WTC11 (cell line): Measurements from ENCODE around the gene ZFHX3. TPM values are rescaled to one million over a fixed set of nuclear protein-coding genes. Genes with fewer than 3 reads are reported as not detected.

Source experiments
- ATAC-seq: fragments of 200-7000 bp; cut with Tn5 transposase; 2 replicates; pipeline ENCODE4 v1.10.0; 2021; ENCODE audit warnings: mild to moderate bottlenecking, moderate library complexity
- CTCF ChIA-PET: fragments of 300-600 bp; sonication (Branson Sonifier 250); formaldehyde crosslinking; loops from one replicate; lab custom pipeline; 2021; ENCODE audit warnings: antibody characterized with exemption; lab: Charles Lee
- POLR2A ChIA-PET: fragments of 350-600 bp; sonication (Branson Sonifier 250); formaldehyde crosslinking; loops from one replicate; lab custom pipeline; 2021; ENCODE audit warnings: antibody characterized with exemption; lab: Charles Lee
- DNase-seq: peaks from one replicate; pipeline ENCODE4 v3.0.0; 2021; ENCODE audit warnings: low spot score
- H3K27ac Mint-ChIP-seq: 2 replicates; pipeline ENCODE4 v1.8.0; 2021; ENCODE audit warnings: mixed read lengths
- H3K27me3 Mint-ChIP-seq: 2 replicates; pipeline ENCODE4 v1.8.0; 2021; ENCODE audit warnings: low read depth, mild to moderate bottlenecking, moderate library complexity, mixed read lengths
- H3K36me3 Mint-ChIP-seq: 2 replicates; pipeline ENCODE4 v1.8.0; 2021; ENCODE audit warnings: mixed read lengths
- H3K4me1 Mint-ChIP-seq: 2 replicates; pipeline ENCODE4 v1.8.0; 2022; ENCODE audit warnings: mixed read lengths
- H3K4me3 Mint-ChIP-seq: 2 replicates; pipeline ENCODE4 v1.8.0; 2021; ENCODE audit warnings: mild to moderate bottlenecking, moderate library complexity, mixed read lengths
- H3K9me3 Mint-ChIP-seq: 2 replicates; pipeline ENCODE4 v1.8.0; 2021; ENCODE audit warnings: mixed read lengths
- CREB1 ChIP-seq: sonication (generic); formaldehyde crosslinking; IDR thresholded peaks from 2 replicates; pipeline ENCODE4 v1.8.0; 2023; ENCODE audit warnings: mild to moderate bottlenecking, missing genetic modification reagents
- CREM ChIP-seq: sonication (generic); formaldehyde crosslinking; IDR thresholded peaks from 2 replicates; pipeline ENCODE4 v1.8.1; 2022; ENCODE audit warnings: mild to moderate bottlenecking, missing genetic modification reagents, moderate library complexity
- ELF4 ChIP-seq: sonication (generic); formaldehyde crosslinking; IDR thresholded peaks from 2 replicates; pipeline ENCODE4 v1.8.1; 2022; ENCODE audit warnings: low read depth, mild to moderate bottlenecking, moderate library complexity, missing genetic modification reagents
- IRF2 ChIP-seq: sonication (generic); formaldehyde crosslinking; IDR thresholded peaks from 2 replicates; pipeline ENCODE4 v1.8.0; 2022; ENCODE audit warnings: low read depth, missing genetic modification reagents, borderline replicate concordance
- NR2C2 ChIP-seq: sonication (generic); formaldehyde crosslinking; IDR thresholded peaks from 2 replicates; pipeline ENCODE4 v1.8.0; 2022; ENCODE audit warnings: mild to moderate bottlenecking, missing genetic modification reagents
- PRRX2 ChIP-seq: fragments of 250-450 bp; sonication (Bioruptor Pico); IDR thresholded peaks from 2 replicates; pipeline ENCODE4 v1.8.0; 2021; ENCODE audit warnings: mild to moderate bottlenecking
- RELA ChIP-seq: sonication (generic); formaldehyde crosslinking; IDR thresholded peaks from 2 replicates; pipeline ENCODE4 v1.8.1; 2022; ENCODE audit warnings: missing genetic modification reagents, mild to moderate bottlenecking, borderline replicate concordance
- TEAD4 ChIP-seq: sonication (generic); formaldehyde crosslinking; IDR thresholded peaks from 2 replicates; pipeline ENCODE4 v1.8.0; 2022; ENCODE audit warnings: mild to moderate bottlenecking, missing genetic modification reagents
- ZBTB21 ChIP-seq: sonication (generic); formaldehyde crosslinking; IDR thresholded peaks from 2 replicates; pipeline ENCODE4 v1.8.1; 2023; ENCODE audit warnings: mild to moderate bottlenecking, missing genetic modification reagents, borderline replicate concordance
- ZNF232 ChIP-seq: sonication (generic); formaldehyde crosslinking; IDR thresholded peaks from 2 replicates; pipeline ENCODE4 v1.8.0; 2022; ENCODE audit warnings: mild to moderate bottlenecking, missing genetic modification reagents
- ZNF263 ChIP-seq: sonication (generic); formaldehyde crosslinking; IDR thresholded peaks from 2 replicates; pipeline ENCODE4 v1.8.1; 2022; ENCODE audit warnings: low read depth, mild to moderate bottlenecking, moderate library complexity, missing genetic modification reagents
- ZNF416 ChIP-seq: fragments of 250-450 bp; sonication (Bioruptor Pico); IDR thresholded peaks from 2 replicates; pipeline ENCODE4 v1.9.0; 2021; ENCODE audit warnings: mild to moderate bottlenecking, inconsistent platforms
- total RNA-seq: library from RNA; stranded (reverse); gene quantifications from 3 replicates; pipeline ENCODE4 v1.2.3, GENCODE V29; 2021
- TF ChIP-seq, protein P1 (sequence below): sonication (generic); formaldehyde crosslinking; IDR thresholded peaks from 2 replicates; pipeline ENCODE4 v1.8.1; 2022; ENCODE audit warnings: mild to moderate bottlenecking, moderate library complexity, missing genetic modification reagents
- TF ChIP-seq, protein P2 (sequence below): sonication (generic); formaldehyde crosslinking; IDR thresholded peaks from 2 replicates; pipeline ENCODE4 v1.8.1; 2022; ENCODE audit warnings: low read depth, mild to moderate bottlenecking, moderate library complexity, missing genetic modification reagents, borderline replicate concordance
- TF ChIP-seq, protein P3 (sequence below): sonication (generic); formaldehyde crosslinking; IDR thresholded peaks from 2 replicates; pipeline ENCODE4 v1.8.1; 2023; ENCODE audit warnings: mild to moderate bottlenecking, missing genetic modification reagents, moderate library complexity
- TF ChIP-seq, protein P4 (sequence below): sonication (generic); formaldehyde crosslinking; IDR thresholded peaks from 2 replicates; pipeline ENCODE4 v1.8.1; 2022; ENCODE audit warnings: low read depth, missing genetic modification reagents, borderline replicate concordance
- TF ChIP-seq, protein P5 (sequence below): fragments of 250-450 bp; sonication (Bioruptor Pico); IDR thresholded peaks from 2 replicates; pipeline ENCODE4 v1.9.0; 2021; ENCODE audit warnings: mild to moderate bottlenecking
- TF ChIP-seq, protein P6 (sequence below): sonication (generic); formaldehyde crosslinking; IDR thresholded peaks from 2 replicates; pipeline ENCODE4 v1.8.1; 2023; ENCODE audit warnings: mild to moderate bottlenecking, moderate library complexity, missing genetic modification reagents
- TF ChIP-seq, protein P7 (sequence below): sonication (generic); formaldehyde crosslinking; IDR thresholded peaks from 2 replicates; pipeline ENCODE4 v1.8.0; 2023; ENCODE audit warnings: missing genetic modification reagents, mild to moderate bottlenecking, borderline replicate concordance
- TF ChIP-seq, protein P8 (sequence below): sonication (generic); formaldehyde crosslinking; conservative IDR thresholded peaks from 2 replicates; pipeline ENCODE4 v1.8.1; 2022; ENCODE audit warnings: mild to moderate bottlenecking, missing genetic modification reagents

Gene ZFHX3
- total RNA-seq, 1 experiment from 2014 or later: 5.7 TPM

DNA sequence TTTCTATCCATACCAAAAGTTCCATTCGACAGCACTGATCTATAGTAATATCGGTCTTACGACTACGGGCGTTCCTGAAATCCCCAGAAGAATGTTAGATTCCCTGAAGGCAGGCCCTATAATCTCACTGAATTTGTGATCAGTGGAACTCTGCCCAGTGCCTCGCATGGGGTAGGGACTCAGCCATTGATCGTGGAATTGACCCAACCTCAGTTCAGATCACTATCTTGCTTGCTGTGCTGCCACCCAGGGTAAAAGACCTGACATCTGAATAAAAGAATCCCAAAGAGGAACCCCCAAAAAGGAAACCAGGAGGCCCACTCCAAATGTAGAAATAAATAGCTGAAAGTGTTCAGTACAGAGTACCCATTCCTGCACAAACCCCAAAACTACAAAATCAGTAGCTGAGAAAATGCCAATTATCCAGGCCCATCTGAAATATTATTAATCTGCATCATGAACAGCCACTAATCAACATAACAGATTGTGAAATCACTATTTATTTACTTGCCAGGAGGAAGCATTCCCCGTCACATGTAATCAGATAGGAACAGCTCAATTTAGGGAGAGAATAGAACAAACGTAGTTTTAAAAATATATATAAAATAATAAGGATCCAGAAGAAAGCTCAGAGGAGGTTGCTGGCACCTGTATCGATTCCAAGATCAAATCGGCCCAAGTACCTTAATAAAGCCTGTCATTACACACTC, 221.9 kb downstream of the ZFHX3 start (continued):
- TF ChIP-seq, protein P1, sequence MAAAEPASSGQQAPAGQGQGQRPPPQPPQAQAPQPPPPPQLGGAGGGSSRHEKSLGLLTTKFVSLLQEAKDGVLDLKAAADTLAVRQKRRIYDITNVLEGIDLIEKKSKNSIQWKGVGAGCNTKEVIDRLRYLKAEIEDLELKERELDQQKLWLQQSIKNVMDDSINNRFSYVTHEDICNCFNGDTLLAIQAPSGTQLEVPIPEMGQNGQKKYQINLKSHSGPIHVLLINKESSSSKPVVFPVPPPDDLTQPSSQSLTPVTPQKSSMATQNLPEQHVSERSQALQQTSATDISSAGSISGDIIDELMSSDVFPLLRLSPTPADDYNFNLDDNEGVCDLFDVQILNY: no peak
- TF ChIP-seq, all 79 proteins: peak for 0

DNA sequence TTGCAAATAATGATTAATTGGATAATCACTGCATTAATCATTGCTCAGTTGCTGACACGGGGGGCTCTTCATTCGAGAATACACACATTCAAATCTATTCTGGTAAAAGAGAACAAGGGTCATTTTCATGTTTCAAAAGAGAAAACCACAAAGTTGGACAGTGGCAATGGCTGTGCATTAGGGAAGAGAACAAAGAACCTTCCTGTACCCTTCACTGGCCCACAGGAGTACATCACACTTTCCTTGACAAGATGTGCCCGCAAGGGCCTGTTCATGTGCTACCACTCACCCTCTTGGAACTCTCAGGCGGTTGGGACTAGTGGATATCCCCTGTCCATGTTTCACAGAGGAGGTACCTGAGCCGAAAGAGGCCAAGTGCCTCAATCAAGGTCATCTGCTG, 223.2 kb downstream of the ZFHX3 start:
- Mint-ChIP-seq H3K27ac (no peak overlapping the region), H3K4me1 (no peaks in the 10 kb centered on the region), H3K9me3 (no peaks in the 10 kb centered on the region), H3K27me3 (no peaks in the 10 kb centered on the region), H3K36me3 (no peaks in the 10 kb centered on the region), H3K4me3 (no peak overlapping the region)
- POLR2A ChIA-PET: no interaction called here
- TF ChIP-seq ZNF416 (CRISPR knock-in tag) (no peak), CREM (CRISPR knock-in tag) (no peak), TEAD4 (no peak), ZNF263 (CRISPR knock-in tag) (no peak), PRRX2 (CRISPR knock-in tag) (no peak)
- TF ChIP-seq, protein P2, sequence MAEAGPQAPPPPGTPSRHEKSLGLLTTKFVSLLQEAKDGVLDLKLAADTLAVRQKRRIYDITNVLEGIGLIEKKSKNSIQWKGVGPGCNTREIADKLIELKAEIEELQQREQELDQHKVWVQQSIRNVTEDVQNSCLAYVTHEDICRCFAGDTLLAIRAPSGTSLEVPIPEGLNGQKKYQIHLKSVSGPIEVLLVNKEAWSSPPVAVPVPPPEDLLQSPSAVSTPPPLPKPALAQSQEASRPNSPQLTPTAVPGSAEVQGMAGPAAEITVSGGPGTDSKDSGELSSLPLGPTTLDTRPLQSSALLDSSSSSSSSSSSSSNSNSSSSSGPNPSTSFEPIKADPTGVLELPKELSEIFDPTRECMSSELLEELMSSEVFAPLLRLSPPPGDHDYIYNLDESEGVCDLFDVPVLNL (CRISPR knock-in tag): no peak
- TF ChIP-seq, protein P3, sequence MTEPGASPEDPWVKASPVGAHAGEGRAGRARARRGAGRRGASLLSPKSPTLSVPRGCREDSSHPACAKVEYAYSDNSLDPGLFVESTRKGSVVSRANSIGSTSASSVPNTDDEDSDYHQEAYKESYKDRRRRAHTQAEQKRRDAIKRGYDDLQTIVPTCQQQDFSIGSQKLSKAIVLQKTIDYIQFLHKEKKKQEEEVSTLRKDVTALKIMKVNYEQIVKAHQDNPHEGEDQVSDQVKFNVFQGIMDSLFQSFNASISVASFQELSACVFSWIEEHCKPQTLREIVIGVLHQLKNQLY (CRISPR knock-in tag): no peak
- TF ChIP-seq, protein P4, sequence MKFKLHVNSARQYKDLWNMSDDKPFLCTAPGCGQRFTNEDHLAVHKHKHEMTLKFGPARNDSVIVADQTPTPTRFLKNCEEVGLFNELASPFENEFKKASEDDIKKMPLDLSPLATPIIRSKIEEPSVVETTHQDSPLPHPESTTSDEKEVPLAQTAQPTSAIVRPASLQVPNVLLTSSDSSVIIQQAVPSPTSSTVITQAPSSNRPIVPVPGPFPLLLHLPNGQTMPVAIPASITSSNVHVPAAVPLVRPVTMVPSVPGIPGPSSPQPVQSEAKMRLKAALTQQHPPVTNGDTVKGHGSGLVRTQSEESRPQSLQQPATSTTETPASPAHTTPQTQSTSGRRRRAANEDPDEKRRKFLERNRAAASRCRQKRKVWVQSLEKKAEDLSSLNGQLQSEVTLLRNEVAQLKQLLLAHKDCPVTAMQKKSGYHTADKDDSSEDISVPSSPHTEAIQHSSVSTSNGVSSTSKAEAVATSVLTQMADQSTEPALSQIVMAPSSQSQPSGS (CRISPR knock-in tag): no peak
- TF ChIP-seq, protein P5, sequence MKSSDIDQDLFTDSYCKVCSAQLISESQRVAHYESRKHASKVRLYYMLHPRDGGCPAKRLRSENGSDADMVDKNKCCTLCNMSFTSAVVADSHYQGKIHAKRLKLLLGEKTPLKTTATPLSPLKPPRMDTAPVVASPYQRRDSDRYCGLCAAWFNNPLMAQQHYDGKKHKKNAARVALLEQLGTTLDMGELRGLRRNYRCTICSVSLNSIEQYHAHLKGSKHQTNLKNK (CRISPR knock-in tag): no peak
- DNase-seq: no peak
- CTCF ChIA-PET: interaction anchor here (1.5 kb wide), 1 partner anchor 8 kb away, joined by 8 read pairs; no protein-coding TSS in a partner anchor
- no peak for ATAC-seq

DNA sequence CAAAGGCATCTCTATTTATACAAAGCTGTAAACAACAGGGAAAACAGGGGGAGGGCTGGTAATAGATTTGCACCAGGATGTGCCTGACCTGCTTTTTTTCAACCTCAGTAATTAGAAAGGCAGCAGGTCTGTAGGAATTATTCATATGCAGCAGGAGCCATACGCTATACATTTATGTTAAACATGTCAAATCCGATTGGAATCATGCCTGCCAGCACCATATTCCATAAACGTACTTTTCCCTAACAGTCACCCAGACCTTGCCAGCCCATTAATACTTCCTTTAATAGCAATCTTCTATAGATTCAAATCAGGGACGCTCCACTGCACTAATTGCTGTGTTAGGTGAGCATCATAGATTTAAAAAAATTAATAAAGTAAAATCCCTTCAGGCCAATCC, 223.9 kb downstream of the ZFHX3 start:
- no peak overlapping the region for H3K4me3 Mint-ChIP-seq
- ATAC-seq: no peak
- TF ChIP-seq IRF2 (CRISPR knock-in tag) (no peak), ZBTB21 (CRISPR knock-in tag) (no peak), ELF4 (CRISPR knock-in tag) (no peak), RELA (CRISPR knock-in tag) (no peak), NR2C2 (CRISPR knock-in tag) (no peak), ZNF232 (CRISPR knock-in tag) (no peak), CREB1 (CRISPR knock-in tag) (no peak)
- TF ChIP-seq, protein P6, sequence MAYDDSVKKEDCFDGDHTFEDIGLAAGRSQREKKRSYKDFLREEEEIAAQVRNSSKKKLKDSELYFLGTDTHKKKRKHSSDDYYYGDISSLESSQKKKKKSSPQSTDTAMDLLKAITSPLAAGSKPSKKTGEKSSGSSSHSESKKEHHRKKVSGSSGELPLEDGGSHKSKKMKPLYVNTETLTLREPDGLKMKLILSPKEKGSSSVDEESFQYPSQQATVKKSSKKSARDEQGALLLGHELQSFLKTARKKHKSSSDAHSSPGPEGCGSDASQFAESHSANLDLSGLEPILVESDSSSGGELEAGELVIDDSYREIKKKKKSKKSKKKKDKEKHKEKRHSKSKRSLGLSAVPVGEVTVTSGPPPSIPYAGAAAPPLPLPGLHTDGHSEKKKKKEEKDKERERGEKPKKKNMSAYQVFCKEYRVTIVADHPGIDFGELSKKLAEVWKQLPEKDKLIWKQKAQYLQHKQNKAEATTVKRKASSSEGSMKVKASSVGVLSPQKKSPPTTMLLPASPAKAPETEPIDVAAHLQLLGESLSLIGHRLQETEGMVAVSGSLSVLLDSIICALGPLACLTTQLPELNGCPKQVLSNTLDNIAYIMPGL: no peak
- TF ChIP-seq, protein P7, sequence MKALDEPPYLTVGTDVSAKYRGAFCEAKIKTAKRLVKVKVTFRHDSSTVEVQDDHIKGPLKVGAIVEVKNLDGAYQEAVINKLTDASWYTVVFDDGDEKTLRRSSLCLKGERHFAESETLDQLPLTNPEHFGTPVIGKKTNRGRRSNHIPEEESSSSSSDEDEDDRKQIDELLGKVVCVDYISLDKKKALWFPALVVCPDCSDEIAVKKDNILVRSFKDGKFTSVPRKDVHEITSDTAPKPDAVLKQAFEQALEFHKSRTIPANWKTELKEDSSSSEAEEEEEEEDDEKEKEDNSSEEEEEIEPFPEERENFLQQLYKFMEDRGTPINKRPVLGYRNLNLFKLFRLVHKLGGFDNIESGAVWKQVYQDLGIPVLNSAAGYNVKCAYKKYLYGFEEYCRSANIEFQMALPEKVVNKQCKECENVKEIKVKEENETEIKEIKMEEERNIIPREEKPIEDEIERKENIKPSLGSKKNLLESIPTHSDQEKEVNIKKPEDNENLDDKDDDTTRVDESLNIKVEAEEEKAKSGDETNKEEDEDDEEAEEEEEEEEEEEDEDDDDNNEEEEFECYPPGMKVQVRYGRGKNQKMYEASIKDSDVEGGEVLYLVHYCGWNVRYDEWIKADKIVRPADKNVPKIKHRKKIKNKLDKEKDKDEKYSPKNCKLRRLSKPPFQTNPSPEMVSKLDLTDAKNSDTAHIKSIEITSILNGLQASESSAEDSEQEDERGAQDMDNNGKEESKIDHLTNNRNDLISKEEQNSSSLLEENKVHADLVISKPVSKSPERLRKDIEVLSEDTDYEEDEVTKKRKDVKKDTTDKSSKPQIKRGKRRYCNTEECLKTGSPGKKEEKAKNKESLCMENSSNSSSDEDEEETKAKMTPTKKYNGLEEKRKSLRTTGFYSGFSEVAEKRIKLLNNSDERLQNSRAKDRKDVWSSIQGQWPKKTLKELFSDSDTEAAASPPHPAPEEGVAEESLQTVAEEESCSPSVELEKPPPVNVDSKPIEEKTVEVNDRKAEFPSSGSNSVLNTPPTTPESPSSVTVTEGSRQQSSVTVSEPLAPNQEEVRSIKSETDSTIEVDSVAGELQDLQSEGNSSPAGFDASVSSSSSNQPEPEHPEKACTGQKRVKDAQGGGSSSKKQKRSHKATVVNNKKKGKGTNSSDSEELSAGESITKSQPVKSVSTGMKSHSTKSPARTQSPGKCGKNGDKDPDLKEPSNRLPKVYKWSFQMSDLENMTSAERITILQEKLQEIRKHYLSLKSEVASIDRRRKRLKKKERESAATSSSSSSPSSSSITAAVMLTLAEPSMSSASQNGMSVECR (CRISPR knock-in tag): no peak
- TF ChIP-seq, protein P8, sequence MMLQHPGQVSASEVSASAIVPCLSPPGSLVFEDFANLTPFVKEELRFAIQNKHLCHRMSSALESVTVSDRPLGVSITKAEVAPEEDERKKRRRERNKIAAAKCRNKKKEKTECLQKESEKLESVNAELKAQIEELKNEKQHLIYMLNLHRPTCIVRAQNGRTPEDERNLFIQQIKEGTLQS (CRISPR knock-in tag): no peak
- TF ChIP-seq, all 79 proteins: peak for 0
- no peaks in the 10 kb centered on the region for H3K36me3 Mint-ChIP-seq
- H3K4me1 Mint-ChIP-seq: no peaks in the 10 kb centered on the region
- H3K27me3 Mint-ChIP-seq: no peaks in the 10 kb centered on the region
- H3K27ac Mint-ChIP-seq: no peak overlapping the region
- no peak for DNase-seq
- ChIA-PET CTCF (interaction anchor here (1.5 kb wide), 1 partner anchor 8 kb away, joined by 8 read pairs; no protein-coding TSS in a partner anchor), POLR2A (no interaction called here)
- no peaks in the 10 kb centered on the region for H3K9me3 Mint-ChIP-seq
